Heart right ventricle (tissue), 16 donors: Measurements from ENCODE around the gene LSP1. TPM values are rescaled to one million over a fixed set of nuclear protein-coding genes. Genes with fewer than 3 reads are reported as not detected.

Experiments
- ATAC-seq, 8 donors: fragments of 200-7000 bp; cut with Tn5 transposase; one replicate each; pipeline ENCODE4 v1.9.1; 2020; ENCODE audit warnings: mild to moderate bottlenecking in 8 of 8, moderate library complexity in 8 of 8, moderate number of reproducible peaks in 1 of 8
- DNase-seq, 2 donors: peaks; one replicate each; pipeline ENCODE4 v3.0.0-alpha.2; 2020
- H3K27ac ChIP-seq, 10 donors: fragments of 200-600 bp; sonication (generic) in 2 of 10; one replicate each; pipeline versions ENCODE4 v1.5.0 to v1.8.0; 2020 to 2022; ENCODE audit warnings: mild to moderate bottlenecking in 3 of 10
- H3K27me3 ChIP-seq, 7 donors: fragments of 200-600 bp; one replicate each; pipeline ENCODE4 v1.8.0; 2021 to 2022; ENCODE audit warnings: mild to moderate bottlenecking in 2 of 7
- H3K36me3 ChIP-seq, 9 donors: fragments of 200-600 bp; sonication (generic) in 1 of 9; one replicate each; pipeline versions ENCODE4 v1.5.0 to v1.8.0; 2020 to 2022; ENCODE audit warnings: mild to moderate bottlenecking in 2 of 9
- H3K4me1 ChIP-seq, 9 donors: fragments of 200-600 bp; sonication (generic) in 1 of 9; one replicate each; pipeline versions ENCODE4 v1.5.0 to v1.8.0; 2020 to 2022; ENCODE audit warnings: mild to moderate bottlenecking in 4 of 9
- H3K4me3 ChIP-seq, 10 donors: fragments of 200-600 bp; sonication (generic) in 2 of 10; one replicate each; pipeline versions ENCODE4 v1.5.0 to v1.8.0; 2020 to 2022; ENCODE audit warnings: mild to moderate bottlenecking in 7 of 10, moderate library complexity in 2 of 10
- H3K9me3 ChIP-seq, 11 donors: fragments of 200-600 bp in 10 of 11; sonication (generic) in 2 of 11; one replicate each; pipeline versions ENCODE4 v1.5.0 to v1.8.0; 2013 to 2022; ENCODE audit warnings: mild to moderate bottlenecking in 2 of 11, control low read depth in 1 of 11, moderate library complexity in 1 of 11
- CTCF ChIP-seq, 9 donors: fragments of 200-600 bp; sonication (generic) in 2 of 9; IDR thresholded peaks; one replicate each; pipeline versions ENCODE4 v1.5.0 to v1.8.0; 2021 to 2022; ENCODE audit warnings: antibody characterized with exemption in 9 of 9, mild to moderate bottlenecking in 5 of 9, moderate library complexity in 1 of 9
- WGBS, 2 donors: extraction: QIAGEN DNeasy Blood & Tissue Kit; methylation state at CpG; one replicate each; pipeline ENCODE4 v1.1.7; 2013; ENCODE audit warnings: inconsistent platforms in 1 of 2; 5-methylcytosine and 5-hydroxymethylcytosine counted together
- intact Hi-C, 10 donors: fragments of 100-400 bp; cut with DNase I; formaldehyde crosslinking; loops; one replicate each; pipeline versions ENCODE4 v1.11.1 to v1.14.2; 2022
- polyA plus RNA-seq, 2 donors: library from polyadenylated mRNA; stranded (reverse); fragments of 200-250 nt; gene quantifications; one replicate each; pipeline ENCODE4 v1.2.3, GENCODE V29; 2013
- total RNA-seq, 10 donors: library from RNA; stranded (reverse); fragmentation: NEBNext Ultra II Directional in 3 of 10; extraction: Animal tissue kit (Norgen Biotek cat#: 25700) in 3 of 10; gene quantifications; one replicate each; pipeline versions ENCODE4 v1.2.1 to v1.2.4, GENCODE V29; 2021 to 2023
- donor health status: Arrhythmogenic right ventricular cardiomyopathy.
- donor health status: ischemic (EF 13 %, LVEDD 7.1; RV severe dilation, severe dysfunction).
- donor health status: healthy with polysubstance abuse.
- donor health status: DM: no; HTN: yes; CAD: no.
- donor health status: DM: no; HTN: no; CAD: no.
- donor health status: ischemic (EF 25% LVEDD 6.9; RV normal size, moderate dysfunction).
- donor health status: ischemic (EF 25% LVEDD 5.7; RV mildly dilated, moderate dysfunction).
- donor health status: healthy.
- donor health status: DM: yes; HTN: yes; CAD: no.
- donor health status: Ischemic cardiomyopathy.
- donor health status: ischemic (EF 35%, LVEDD 5.7; RV mildly dilated, moderate dysfunction).
- donor health status: nonischemic (EF 11% LVEDD 7.7; RV severe dilation, severe dysfunction).
- donor health status: DM: yes; HTN: yes; CAD: no.
- donor health status: PGD.
- donor health status: ischemic (EF 29% LVEDD 5.4; RV normal size, mild dysfunction).
- donor health status: nonischemic (EF 23%, LVEDD 6.1; RV moderate dilation, normal function).

The LSP1 gene
- total and polyA plus RNA-seq, 12 donors = 16.0 to 57.2 (median 21.4) TPM

GRCh38 chr11:1814691-1815090 is 38.2 kb upstream of the LSP1 start:
- intact Hi-C loops = loop anchor here in 1 of 10 donors (5.0 kb wide), 1 partner anchor 117 kb away; the partner anchor contains the start of gene KRTAP5-6
- Histone ChIP-seq H3K4me3 (no peak overlapping the region), H3K36me3 (no peaks in the 10 kb centered on the region), H3K27ac (no peak overlapping the region), H3K27me3 (peaks cover 0 to 56% (median 7%) of the 10 kb centered on the region in 7 donors), H3K9me3 (peaks cover 0 to 33% (median 7%) of the 10 kb centered on the region in 11 donors), H3K4me1 (peaks cover 0 to 11% (median 0%) of the 10 kb centered on the region in 9 donors)
- WGBS, 2 donors = 78 to 79% methylated on average over 10 of the region's 10 CpGs
- ATAC-seq (no peak), DNase-seq (no peak)
- no peak for TF ChIP-seq CTCF (IDR thresholded peaks at IDR 0.05)

- Histone ChIP-seq H3K27me3 (peaks cover 0 to 50% (median 7%) of the 10 kb centered on the region in 7 donors), H3K9me3 (peaks cover 0 to 37% (median 7%) of the 10 kb centered on the region in 11 donors), H3K4me3 (no peak overlapping the region), H3K27ac (no peak overlapping the region), H3K36me3 (no peaks in the 10 kb centered on the region), H3K4me1 (peaks cover 0 to 10% (median 0%) of the 10 kb centered on the region in 9 donors)
- WGBS, 2 donors = 84 to 86% methylated on average over 8 of the region's 8 CpGs
- no peak for TF ChIP-seq CTCF (IDR thresholded peaks at IDR 0.05)
- DNase-seq = no peak
- intact Hi-C loops = no loop called here
- ATAC-seq = no peak
Observed at GRCh38 chr11:1815311-1815710, 37.6 kb upstream of the LSP1 start.

GRCh38 chr11:1815751-1816150 is 37.1 kb upstream of the LSP1 start:
- DNase-seq = no peak
- Histone ChIP-seq H3K27ac (no peak overlapping the region), H3K4me1 (peaks cover 0 to 5% (median 0%) of the 10 kb centered on the region in 9 donors), H3K9me3 (peaks cover 0 to 37% (median 7%) of the 10 kb centered on the region in 11 donors), H3K4me3 (no peak overlapping the region), H3K27me3 (peaks cover 0 to 48% (median 7%) of the 10 kb centered on the region in 7 donors), H3K36me3 (no peaks in the 10 kb centered on the region)
- WGBS, 2 donors = 82 to 93% methylated on average over 7 of the region's 7 CpGs
- no peak for ATAC-seq
- intact Hi-C loops = no loop called here
- TF ChIP-seq CTCF (IDR thresholded peaks at IDR 0.05) = no peak

- intact Hi-C loops = no loop called here
- Histone ChIP-seq H3K4me1 (no peaks in the 10 kb centered on the region), H3K27me3 (peaks cover 0 to 40% (median 7%) of the 10 kb centered on the region in 7 donors), H3K27ac (no peak overlapping the region), H3K36me3 (no peaks in the 10 kb centered on the region), H3K9me3 (peaks cover 0 to 35% (median 7%) of the 10 kb centered on the region in 11 donors), H3K4me3 (no peak overlapping the region)
- DNase-seq (no peak), ATAC-seq (no peak)
- 76 to 80% methylated on average over 5 of the region's 5 CpGs for WGBS, 2 donors
- no peak for TF ChIP-seq CTCF (IDR thresholded peaks at IDR 0.05)
Observed at GRCh38 chr11:1817000-1817399, 35.9 kb upstream of the LSP1 start.
